HEK293T (cell line): ENCODE results near the gene CALHM2.

ENCODE experiments used
- CTCF ChIA-PET: fragments of 350-600 bp; formaldehyde crosslinking; extraction: SDS; loops from one replicate; lab custom pipeline; 2021; ENCODE audit warnings: antibody characterized with exemption, inconsistent platforms; lab: Yijun Ruan, JAX
- POLR2A ChIA-PET: fragments of 350-600 bp; formaldehyde crosslinking; extraction: SDS; loops from one replicate; lab custom pipeline; 2020; ENCODE audit warnings: antibody characterized with exemption, inconsistent platforms; lab: Yijun Ruan, JAX
- DNase-seq: peaks from one replicate; pipeline ENCODE4 v3.0.0; 2012; ENCODE audit warnings: mixed read lengths; ENCODE audit errors: extremely low spot score
- ARNT ChIP-seq: fragments of 450-650 bp; IDR thresholded peaks from 2 replicates; pipeline ENCODE4 v1.6.1; 2017; ENCODE audit warnings: mild to moderate bottlenecking
- BHLHE40 ChIP-seq: fragments of 450-650 bp; IDR thresholded peaks from 2 replicates; pipeline ENCODE4 v1.6.1; 2016; ENCODE audit warnings: mild to moderate bottlenecking, moderate library complexity, borderline replicate concordance
- CTBP1 ChIP-seq: fragments of 450-650 bp; IDR thresholded peaks from 2 replicates; pipeline ENCODE4 v1.6.1; 2016; ENCODE audit warnings: borderline replicate concordance
- ELF4 ChIP-seq: fragments of 450-650 bp; IDR thresholded peaks from 2 replicates; pipeline ENCODE4 v1.6.1; 2017; ENCODE audit warnings: antibody characterized with exemption
- FOXA1 ChIP-seq: fragments of 450-650 bp; IDR thresholded peaks from 2 replicates; pipeline ENCODE4 v1.6.1; 2016; ENCODE audit warnings: mild to moderate bottlenecking
- FOXK2 ChIP-seq: fragments of 450-650 bp; IDR thresholded peaks from 2 replicates; pipeline ENCODE4 v1.6.1; 2016; ENCODE audit warnings: mild to moderate bottlenecking
- FOXM1 ChIP-seq: fragments of 450-650 bp; IDR thresholded peaks from 2 replicates; pipeline ENCODE4 v1.6.1; 2017; ENCODE audit warnings: mild to moderate bottlenecking, borderline replicate concordance
- HDGF ChIP-seq: fragments of 450-650 bp; IDR thresholded peaks from 2 replicates; pipeline ENCODE4 v1.6.1; 2017; ENCODE audit warnings: antibody characterized with exemption, borderline replicate concordance
- L3MBTL2 ChIP-seq: fragments of 450-650 bp; conservative IDR thresholded peaks from 2 replicates; pipeline ENCODE4 v1.6.1; 2016; ENCODE audit warnings: mild to moderate bottlenecking
- LEF1 ChIP-seq: fragments of 450-650 bp; IDR thresholded peaks from 2 replicates; pipeline ENCODE4 v1.6.1; 2017; ENCODE audit warnings: mild to moderate bottlenecking, borderline replicate concordance
- NFRKB ChIP-seq: fragments of 450-650 bp; IDR thresholded peaks from 2 replicates; pipeline ENCODE4 v1.6.1; 2016; ENCODE audit warnings: mild to moderate bottlenecking, moderate library complexity
- SP1 ChIP-seq: fragments of 450-650 bp; IDR thresholded peaks from 2 replicates; pipeline ENCODE4 v1.6.1; 2017
- SUZ12 ChIP-seq: fragments of 450-650 bp; IDR thresholded peaks from 2 replicates; pipeline ENCODE4 v1.6.1; 2016; ENCODE audit warnings: mild to moderate bottlenecking
- TARDBP ChIP-seq: fragments of 450-650 bp; IDR thresholded peaks from 2 replicates; pipeline ENCODE4 v1.6.1; 2016
- ZNF384 ChIP-seq: fragments of 450-650 bp; IDR thresholded peaks from 2 replicates; pipeline ENCODE4 v1.6.1; 2016
- TF ChIP-seq, protein P1 (sequence below): fragments of 450-650 bp; IDR thresholded peaks from 2 replicates; pipeline ENCODE4 v1.6.1; 2016

CALHM2 gene

DNA sequence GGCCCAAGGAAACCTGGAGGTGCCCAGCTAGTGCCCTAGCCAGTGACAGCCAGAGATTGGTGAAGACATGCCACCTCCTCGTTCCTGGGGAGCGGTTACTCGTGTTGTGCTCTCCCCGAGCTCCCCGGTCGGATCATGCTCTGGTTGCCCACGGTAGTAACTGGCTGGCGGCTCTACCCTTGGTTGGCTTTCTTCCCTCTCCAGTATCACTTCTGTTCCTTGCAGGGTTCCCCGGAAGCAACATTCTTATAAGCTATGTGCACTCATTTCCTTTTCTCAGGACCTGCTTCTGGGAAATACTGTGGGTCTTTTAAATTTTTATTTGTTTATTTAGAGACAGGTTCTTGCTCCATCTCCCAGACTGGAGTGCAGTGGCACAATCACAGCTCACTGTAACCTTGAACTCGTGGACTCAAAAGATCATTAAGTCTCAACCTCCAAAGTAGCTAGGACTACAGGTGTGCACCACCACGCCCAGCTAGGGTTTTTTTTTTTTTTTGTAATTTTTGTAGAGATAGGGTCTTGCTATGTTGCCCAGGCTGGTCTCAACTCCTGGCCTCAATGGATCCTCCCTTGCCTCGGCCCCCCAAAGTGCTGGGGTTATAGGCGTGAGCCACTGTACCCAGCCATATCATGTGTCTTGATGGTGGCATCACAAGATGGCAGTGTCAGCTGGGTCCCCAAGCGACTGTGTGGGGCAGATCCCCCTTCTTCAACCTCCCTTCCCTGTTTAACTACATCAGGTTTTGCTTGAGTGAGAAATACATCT, 13.4 kb upstream of the CALHM2 start:
- DNase-seq = no peak
- ChIA-PET CTCF (interaction anchor here (0.7 kb wide), 1 partner anchor 21 kb away, joined by 3 read pairs; no protein-coding TSS in a partner anchor), POLR2A (no interaction called here)
- TF ChIP-seq HDGF (no peak), FOXA1 (no peak), CTBP1 (no peak)

DNA sequence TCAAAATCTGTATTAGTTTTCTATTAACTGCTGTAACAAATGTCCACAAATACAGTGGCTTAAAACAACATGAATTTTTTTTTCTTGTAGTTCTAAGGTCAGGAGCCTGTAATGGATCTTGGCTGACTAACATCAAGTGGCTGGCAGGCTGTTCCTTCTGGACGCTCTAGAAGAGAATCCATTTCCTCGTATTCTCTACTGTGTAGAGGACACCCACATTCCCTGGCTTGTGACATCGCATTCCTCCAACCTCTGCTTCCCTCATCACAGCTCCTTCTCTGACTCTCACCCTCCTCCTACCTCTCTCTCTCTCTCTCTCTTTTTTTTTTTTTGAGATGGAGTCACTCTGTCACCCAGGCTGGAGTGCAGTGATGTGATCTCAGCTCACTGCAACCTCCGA, 11.3 kb upstream of the CALHM2 start:
- CTCF ChIA-PET = interaction anchor here (0.8 kb wide), 1 partner anchor 227 kb away, joined by 3 read pairs; no protein-coding TSS in a partner anchor
- TF ChIP-seq FOXM1 (no peak), SUZ12 (no peak), LEF1 (no peak), ELF4 (no peak)
- TF ChIP-seq, protein P1, sequence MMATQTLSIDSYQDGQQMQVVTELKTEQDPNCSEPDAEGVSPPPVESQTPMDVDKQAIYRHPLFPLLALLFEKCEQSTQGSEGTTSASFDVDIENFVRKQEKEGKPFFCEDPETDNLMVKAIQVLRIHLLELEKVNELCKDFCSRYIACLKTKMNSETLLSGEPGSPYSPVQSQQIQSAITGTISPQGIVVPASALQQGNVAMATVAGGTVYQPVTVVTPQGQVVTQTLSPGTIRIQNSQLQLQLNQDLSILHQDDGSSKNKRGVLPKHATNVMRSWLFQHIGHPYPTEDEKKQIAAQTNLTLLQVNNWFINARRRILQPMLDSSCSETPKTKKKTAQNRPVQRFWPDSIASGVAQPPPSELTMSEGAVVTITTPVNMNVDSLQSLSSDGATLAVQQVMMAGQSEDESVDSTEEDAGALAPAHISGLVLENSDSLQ = no peak
- no peak for DNase-seq
- POLR2A ChIA-PET = no interaction called here

DNA sequence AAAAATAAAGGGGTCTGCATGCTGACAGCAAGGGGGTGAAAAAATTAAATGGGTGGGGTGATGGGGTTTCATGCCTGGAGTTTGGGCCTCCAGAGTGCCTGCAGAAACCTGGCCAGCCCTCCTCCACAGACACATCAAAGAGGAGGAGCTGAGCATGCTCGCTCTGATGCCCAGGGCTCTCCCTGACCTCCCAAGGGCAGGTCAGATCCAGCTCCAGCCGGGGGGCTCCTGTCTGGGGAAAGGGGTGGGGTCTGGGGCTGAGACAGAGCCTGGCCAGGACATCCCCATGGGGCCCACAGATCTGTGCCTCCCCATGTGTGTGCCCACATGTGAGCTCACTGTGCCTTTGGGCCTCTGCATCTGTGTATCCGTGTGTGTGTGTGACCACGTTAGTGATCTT, 7.4 kb upstream of the CALHM2 start:
- ChIA-PET POLR2A (no interaction called here), CTCF (no interaction called here)
- TF ChIP-seq L3MBTL2 (no peak), ARNT (no peak), LEF1 (no peak), BHLHE40 (no peak), FOXA1 (no peak), SP1 (no peak), CTBP1 (no peak), TARDBP (no peak), FOXK2 (no peak)
- TF ChIP-seq, protein P1 = no peak
- no peak for DNase-seq

DNA sequence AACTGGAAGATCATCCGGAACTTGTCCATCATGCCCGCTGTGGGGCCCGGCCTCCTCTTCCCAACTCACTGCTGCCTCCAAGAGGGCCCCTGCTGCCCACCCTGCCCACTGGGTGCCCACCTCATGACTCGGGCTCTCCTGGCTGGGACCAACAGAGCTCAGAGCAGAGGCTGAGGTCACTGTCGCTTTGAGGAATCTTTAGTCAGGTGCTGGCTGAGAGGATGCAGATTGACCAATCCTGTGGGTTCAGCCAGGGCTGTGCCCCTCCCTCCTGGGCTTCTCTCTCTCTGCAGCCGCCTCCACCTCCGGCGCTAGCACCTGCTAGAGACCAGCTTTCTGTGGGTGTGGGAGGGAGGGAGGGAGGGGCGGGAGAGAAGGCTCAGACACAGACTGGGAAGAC, 6.5 kb upstream of the CALHM2 start, which contains the start of gene CALHM1:
Gene CALHM1, minus strand, starts transcription at position 181 of the 400 bp plus-strand sequence. Its CDS starts 149 bp downstream, at position 32.
- DNase-seq = no peak
- TF ChIP-seq FOXA1 (no peak), ZNF384 (no peak), FOXK2 (no peak), CTBP1 (no peak)
- CTCF ChIA-PET = interaction anchor here (0.5 kb wide), 1 partner anchor 65 kb away, joined by 3 read pairs; no protein-coding TSS in a partner anchor
- POLR2A ChIA-PET = no interaction called here

DNA sequence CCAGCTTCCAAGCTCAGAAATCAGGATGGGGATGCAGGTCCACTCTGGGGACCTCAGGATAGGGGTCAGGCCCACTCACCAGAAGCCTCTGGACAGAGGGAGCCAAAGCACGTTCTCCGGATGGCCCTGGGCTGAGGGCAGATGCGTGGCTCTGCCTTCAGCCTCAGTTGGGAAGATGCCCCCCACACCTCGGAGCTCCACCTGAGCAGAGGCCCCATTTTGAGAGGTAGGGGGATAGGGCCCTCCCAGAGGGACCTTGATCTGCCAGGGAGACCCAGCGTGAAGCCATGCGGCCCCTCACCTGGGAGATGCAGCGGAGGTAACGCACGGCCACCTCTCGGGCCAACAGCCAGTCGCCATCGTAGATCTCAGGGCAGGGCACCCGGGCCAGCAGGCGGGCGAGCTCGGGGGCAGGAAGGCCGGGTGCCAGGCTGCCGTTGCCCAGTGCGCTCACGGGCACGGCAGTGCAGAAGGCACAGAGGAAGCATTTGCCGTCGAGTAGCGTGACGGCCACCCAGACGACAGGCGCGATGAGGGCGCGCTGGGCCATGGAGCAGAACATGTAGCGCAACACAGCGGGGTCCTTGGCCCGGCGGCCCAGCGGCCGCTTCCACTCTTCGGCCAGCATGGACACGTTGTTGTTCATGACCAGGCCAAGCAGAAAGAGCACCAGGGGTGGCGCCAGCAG, 5.9 kb upstream of the CALHM2 start:
- TF ChIP-seq SUZ12 (no peak), FOXA1 (no peak), BHLHE40 (no peak), ZNF384 (no peak), ELF4 (no peak), TARDBP (no peak), FOXM1 (no peak), CTBP1 (no peak), NFRKB (no peak), L3MBTL2 (no peak), FOXK2 (no peak), ARNT (no peak)
- TF ChIP-seq, protein P1 = no peak
- DNase-seq = no peak
- CTCF ChIA-PET = interaction anchor here (0.6 kb wide), 1 partner anchor 80 kb away, joined by 3 read pairs; no protein-coding TSS in a partner anchor
- POLR2A ChIA-PET = no interaction called here

DNA sequence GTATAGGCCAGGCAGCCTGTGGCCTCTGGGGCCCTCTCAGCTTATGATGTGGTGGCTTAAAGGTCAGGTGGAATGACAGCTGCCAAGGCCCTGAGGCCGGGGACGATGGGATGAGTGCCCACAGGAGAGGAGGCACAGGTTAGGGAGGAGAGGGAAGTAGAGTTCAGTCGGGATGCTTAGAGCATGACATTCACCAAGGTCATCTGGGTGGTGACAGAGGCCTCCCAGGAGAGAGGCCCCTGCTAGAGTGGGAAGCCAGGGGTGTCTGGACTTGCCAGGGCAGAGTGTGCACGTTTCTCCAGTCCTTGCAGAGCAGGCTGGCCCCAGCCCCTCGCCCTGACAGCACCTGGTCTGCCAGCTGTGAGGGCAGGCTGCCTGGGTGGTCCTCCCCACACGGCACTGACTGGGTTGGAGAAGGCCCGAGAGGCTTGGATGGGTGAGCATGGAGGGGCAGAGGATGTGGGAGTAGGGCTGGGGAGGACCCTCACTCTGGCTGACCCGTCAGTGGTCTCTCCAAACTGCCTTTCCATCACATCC, 5.1 kb upstream of the CALHM2 start:
- TF ChIP-seq FOXA1 (no peak), ARNT (no peak), LEF1 (no peak), BHLHE40 (no peak), L3MBTL2 (no peak), HDGF (no peak), SUZ12 (no peak), ELF4 (no peak), FOXM1 (no peak), NFRKB (no peak), TARDBP (no peak), FOXK2 (no peak), SP1 (no peak), CTBP1 (no peak), ZNF384 (no peak)
- TF ChIP-seq, protein P1 = no peak
- DNase-seq = no peak
- ChIA-PET CTCF (interaction anchor here (0.6 kb wide), 1 partner anchor 81 kb away, joined by 3 read pairs; no protein-coding TSS in a partner anchor), POLR2A (no interaction called here)
